Ishikawa (cell line): ENCODE measurements around the gene MAFF.

Experiments used
- CEBPB ChIP-seq: IDR thresholded peaks from 2 replicates; pipeline ENCODE4 v1.6.1; 2012
- CREB1 ChIP-seq: IDR thresholded peaks from 2 replicates; pipeline ENCODE4 v1.6.1; 2012; ENCODE audit warnings: low read depth
- EGR1 ChIP-seq: IDR thresholded peaks from 2 replicates; pipeline ENCODE4 v1.6.1; 2012
- EP300 ChIP-seq: IDR thresholded peaks from 2 replicates; pipeline ENCODE4 v1.6.1; 2012; ENCODE audit warnings: borderline replicate concordance
- FOXM1 ChIP-seq: IDR thresholded peaks from 2 replicates; pipeline ENCODE4 v1.6.1; 2012; ENCODE audit warnings: low read depth, borderline replicate concordance
- RAD21 ChIP-seq: IDR thresholded peaks from 2 replicates; pipeline ENCODE4 v1.6.1; 2012; ENCODE audit warnings: low read depth
- TAF1 ChIP-seq: IDR thresholded peaks from 2 replicates; pipeline ENCODE4 v1.6.1; 2012; ENCODE audit warnings: low read depth, mild to moderate bottlenecking
- YY1 ChIP-seq: IDR thresholded peaks from 2 replicates; pipeline ENCODE4 v1.6.1; 2012; ENCODE audit warnings: low read depth
- TF ChIP-seq, protein P1 (sequence below): IDR thresholded peaks from 2 replicates; pipeline ENCODE4 v1.6.1; 2012; ENCODE audit warnings: low read depth, mild to moderate bottlenecking
- TF ChIP-seq, protein P2 (sequence below): IDR thresholded peaks from 2 replicates; pipeline ENCODE4 v1.6.1; 2012

DNA sequence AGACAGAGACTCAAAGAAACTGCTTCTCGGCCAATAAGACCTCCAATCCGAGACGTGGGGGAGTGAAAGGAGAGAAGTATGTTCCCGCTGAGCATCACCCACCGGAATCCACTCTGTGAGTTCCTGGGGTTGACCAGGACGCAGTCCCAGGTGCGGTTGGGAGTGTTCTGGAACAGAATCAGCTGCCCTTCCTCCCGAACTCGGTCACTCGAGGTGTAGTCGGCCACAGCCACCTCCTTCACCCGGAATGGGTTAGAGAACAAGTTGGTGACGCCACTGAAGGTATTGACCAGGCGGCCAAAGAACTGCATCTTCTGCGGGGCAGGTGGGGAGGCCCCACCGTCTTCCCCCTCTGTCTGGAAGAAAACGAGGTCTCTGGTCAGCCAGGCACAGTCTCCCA, 32.7 kb upstream of the MAFF start:
- no peak for TF ChIP-seq RAD21
- TF ChIP-seq, protein P1, sequence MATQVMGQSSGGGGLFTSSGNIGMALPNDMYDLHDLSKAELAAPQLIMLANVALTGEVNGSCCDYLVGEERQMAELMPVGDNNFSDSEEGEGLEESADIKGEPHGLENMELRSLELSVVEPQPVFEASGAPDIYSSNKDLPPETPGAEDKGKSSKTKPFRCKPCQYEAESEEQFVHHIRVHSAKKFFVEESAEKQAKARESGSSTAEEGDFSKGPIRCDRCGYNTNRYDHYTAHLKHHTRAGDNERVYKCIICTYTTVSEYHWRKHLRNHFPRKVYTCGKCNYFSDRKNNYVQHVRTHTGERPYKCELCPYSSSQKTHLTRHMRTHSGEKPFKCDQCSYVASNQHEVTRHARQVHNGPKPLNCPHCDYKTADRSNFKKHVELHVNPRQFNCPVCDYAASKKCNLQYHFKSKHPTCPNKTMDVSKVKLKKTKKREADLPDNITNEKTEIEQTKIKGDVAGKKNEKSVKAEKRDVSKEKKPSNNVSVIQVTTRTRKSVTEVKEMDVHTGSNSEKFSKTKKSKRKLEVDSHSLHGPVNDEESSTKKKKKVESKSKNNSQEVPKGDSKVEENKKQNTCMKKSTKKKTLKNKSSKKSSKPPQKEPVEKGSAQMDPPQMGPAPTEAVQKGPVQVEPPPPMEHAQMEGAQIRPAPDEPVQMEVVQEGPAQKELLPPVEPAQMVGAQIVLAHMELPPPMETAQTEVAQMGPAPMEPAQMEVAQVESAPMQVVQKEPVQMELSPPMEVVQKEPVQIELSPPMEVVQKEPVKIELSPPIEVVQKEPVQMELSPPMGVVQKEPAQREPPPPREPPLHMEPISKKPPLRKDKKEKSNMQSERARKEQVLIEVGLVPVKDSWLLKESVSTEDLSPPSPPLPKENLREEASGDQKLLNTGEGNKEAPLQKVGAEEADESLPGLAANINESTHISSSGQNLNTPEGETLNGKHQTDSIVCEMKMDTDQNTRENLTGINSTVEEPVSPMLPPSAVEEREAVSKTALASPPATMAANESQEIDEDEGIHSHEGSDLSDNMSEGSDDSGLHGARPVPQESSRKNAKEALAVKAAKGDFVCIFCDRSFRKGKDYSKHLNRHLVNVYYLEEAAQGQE: no peak
- TF ChIP-seq FOXM1: no peak
- no peak for TF ChIP-seq YY1
- no peak for TF ChIP-seq CEBPB
- no peak for TF ChIP-seq EP300
- TF ChIP-seq TAF1: no peak
- TF ChIP-seq, protein P2, sequence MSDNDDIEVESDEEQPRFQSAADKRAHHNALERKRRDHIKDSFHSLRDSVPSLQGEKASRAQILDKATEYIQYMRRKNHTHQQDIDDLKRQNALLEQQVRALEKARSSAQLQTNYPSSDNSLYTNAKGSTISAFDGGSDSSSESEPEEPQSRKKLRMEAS: no peak
- TF ChIP-seq CREB1: no peak
- no peak for TF ChIP-seq EGR1
